SK-N-MC (cell line): ENCODE data around the gene PRRC2A.

Experiments used
- EZH2 ChIP-seq: fragments of 200-600 bp; sonication (generic); IDR thresholded peaks from one replicate; pipeline ENCODE4 v1.6.1; 2017; ENCODE audit warnings: antibody characterized with exemption
- FOXP2 ChIP-seq: optimal IDR thresholded peaks from 2 replicates; pipeline ENCODE3; 2011; ENCODE audit warnings: mild to moderate bottlenecking, moderate library complexity; ENCODE audit not compliant: insufficient read depth; ENCODE audit errors: extremely low read length, control extremely low read depth
- POLR2AphosphoS5 ChIP-seq: IDR thresholded peaks from 2 replicates; pipeline ENCODE4 v1.6.1; 2012; ENCODE audit warnings: mild to moderate bottlenecking, low read depth, low read length, borderline replicate concordance

DNA sequence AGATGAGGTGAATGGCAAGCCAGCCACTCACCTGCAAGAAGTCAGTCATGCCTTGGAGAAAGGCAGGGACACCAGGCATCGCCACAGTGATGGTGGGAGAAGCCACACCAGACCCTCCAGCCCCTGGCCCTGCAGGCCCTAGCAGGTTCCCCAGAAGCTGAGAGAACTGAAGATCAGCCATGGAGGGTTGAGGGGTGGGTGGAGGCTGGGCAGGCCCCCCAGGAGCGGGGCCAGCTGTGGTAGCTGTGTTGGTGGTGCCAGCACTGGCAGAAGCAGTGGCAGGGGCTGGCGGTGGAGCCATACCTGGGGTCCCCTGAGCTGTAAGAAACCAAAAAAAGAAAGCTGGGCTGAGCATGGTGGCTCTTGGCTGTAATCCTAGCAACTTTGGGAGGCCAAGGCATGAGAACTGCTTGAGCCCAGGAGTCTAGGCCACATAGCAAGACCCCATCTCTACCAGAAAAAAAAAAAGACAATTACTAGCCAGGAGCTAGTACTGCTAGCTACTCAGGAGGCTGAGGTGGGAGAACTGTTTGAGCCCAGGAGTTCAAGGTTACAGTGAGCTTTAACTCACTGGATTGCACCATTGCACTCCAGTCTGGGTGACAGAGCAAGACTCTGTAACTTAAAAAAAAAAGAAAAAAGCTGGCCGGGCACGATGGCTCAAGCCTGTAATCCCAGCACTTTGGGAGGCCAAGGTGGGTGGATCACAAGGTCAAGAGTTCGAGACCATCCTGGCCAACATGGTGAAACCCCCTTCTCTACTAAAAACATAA is 22.5 kb downstream of the PRRC2A start:
- TF ChIP-seq EZH2 = no peak
- TF ChIP-seq POLR2AphosphoS5 = no peak
- TF ChIP-seq FOXP2 = no peak
